ENCODE data around the gene MAFG.

The MAFG gene

GRCh38 chr17:81939881-81940385 lies 12.4 kb upstream of the MAFG start:
- no peak for DNase-seq (ENCODE audit: low spot score)

- DNase-seq (ENCODE audit: low spot score): no peak
Observed at GRCh38 chr17:81939218-81939617, 11.7 kb upstream of the MAFG start.

- no peak for DNase-seq (ENCODE audit: low spot score)
Observed at GRCh38 chr17:81935709-81936084, 8.2 kb upstream of the MAFG start.

- DNase-seq (ENCODE audit: low spot score): no peak
Observed at GRCh38 chr17:81934850-81935708, 7.5 kb upstream of the MAFG start.

GRCh38 chr17:81934098-81934757 lies 6.7 kb upstream of the MAFG start:
- no peak for DNase-seq (ENCODE audit: low spot score)

GRCh38 chr17:81933178-81933699 lies 5.7 kb upstream of the MAFG start:
- no peak for DNase-seq (ENCODE audit: low spot score)

GRCh38 chr17:81932333-81932983 lies 4.9 kb upstream of the MAFG start:
- DNase-seq (ENCODE audit: low spot score): no peak

GRCh38 chr17:81931557-81932332 lies 4.2 kb upstream of the MAFG start:
- DNase-seq (ENCODE audit: low spot score): no peak

- DNase-seq (ENCODE audit: low spot score): no peak
Observed at GRCh38 chr17:81931189-81931556, 3.6 kb upstream of the MAFG start.

GRCh38 chr17:81930142-81931125 lies 2.9 kb upstream of the MAFG start:
- no peak for DNase-seq (ENCODE audit: low spot score)

- no peak for DNase-seq (ENCODE audit: low spot score)
Observed at GRCh38 chr17:81929253-81930141, 2.0 kb upstream of the MAFG start.

- DNase-seq (ENCODE audit: low spot score): no peak
Observed at GRCh38 chr17:81928544-81929252, 1.2 kb upstream of the MAFG start.

GRCh38 chr17:81927152-81927652 lies 333 bp downstream of the MAFG start:
- no peak for DNase-seq (ENCODE audit: low spot score)

GRCh38 chr17:81926451-81927151 lies 934 bp downstream of the MAFG start:
- DNase-seq (ENCODE audit: low spot score): peak; percentile 47

- DNase-seq (ENCODE audit: low spot score): no peak
Observed at GRCh38 chr17:81925860-81926450, 1.6 kb downstream of the MAFG start.

- peak; percentile 29 for DNase-seq (ENCODE audit: low spot score)
Observed at GRCh38 chr17:81924557-81925532, 2.7 kb downstream of the MAFG start.

Data from CD4-positive, alpha-beta T cell treated with Interleukin-6 at 100 ng/mL for 8 hours (primary cell).